Measurements from ENCODE around the gene CTAGE1.

The CTAGE1 gene

DNA sequence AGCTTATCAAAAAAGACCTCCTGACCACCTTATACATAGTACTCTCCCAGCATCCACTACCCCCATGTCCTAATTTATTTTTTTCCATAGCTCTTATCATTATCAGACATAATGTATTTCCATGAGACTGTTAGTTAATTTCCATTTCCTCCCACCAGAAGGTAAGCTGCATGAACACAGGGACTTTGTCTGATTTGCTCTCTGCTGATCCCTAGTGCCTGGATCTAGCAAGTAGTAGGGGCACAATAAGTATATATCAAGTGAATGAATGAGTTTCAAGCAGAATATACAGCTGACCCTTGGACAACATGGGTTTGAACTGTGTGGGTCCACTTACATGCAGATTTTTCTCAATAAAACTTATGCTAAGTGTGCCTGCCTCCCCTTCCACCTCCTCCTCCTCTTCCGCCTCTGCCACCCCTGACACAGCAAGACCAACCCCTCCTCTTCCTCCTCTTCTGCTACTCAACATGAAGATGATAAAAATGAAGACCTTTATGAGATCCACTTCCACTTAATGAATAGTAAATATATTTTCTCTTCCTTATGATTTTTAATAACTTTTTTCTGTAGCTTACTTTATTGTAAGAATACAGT lies 53.8 kb downstream of the CTAGE1 start:
- no peak for DNase-seq (ENCODE audit: low spot score)
- TF ChIP-seq, protein P1, sequence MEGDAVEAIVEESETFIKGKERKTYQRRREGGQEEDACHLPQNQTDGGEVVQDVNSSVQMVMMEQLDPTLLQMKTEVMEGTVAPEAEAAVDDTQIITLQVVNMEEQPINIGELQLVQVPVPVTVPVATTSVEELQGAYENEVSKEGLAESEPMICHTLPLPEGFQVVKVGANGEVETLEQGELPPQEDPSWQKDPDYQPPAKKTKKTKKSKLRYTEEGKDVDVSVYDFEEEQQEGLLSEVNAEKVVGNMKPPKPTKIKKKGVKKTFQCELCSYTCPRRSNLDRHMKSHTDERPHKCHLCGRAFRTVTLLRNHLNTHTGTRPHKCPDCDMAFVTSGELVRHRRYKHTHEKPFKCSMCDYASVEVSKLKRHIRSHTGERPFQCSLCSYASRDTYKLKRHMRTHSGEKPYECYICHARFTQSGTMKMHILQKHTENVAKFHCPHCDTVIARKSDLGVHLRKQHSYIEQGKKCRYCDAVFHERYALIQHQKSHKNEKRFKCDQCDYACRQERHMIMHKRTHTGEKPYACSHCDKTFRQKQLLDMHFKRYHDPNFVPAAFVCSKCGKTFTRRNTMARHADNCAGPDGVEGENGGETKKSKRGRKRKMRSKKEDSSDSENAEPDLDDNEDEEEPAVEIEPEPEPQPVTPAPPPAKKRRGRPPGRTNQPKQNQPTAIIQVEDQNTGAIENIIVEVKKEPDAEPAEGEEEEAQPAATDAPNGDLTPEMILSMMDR (IDR thresholded peaks at IDR 0.05; ENCODE audit: extremely low read depth, missing control alignments): no peak

All from GM20000 (cell line).